Activated CD4-positive, alpha-beta T cell treated with anti-CD3 and anti-CD28 coated beads, Interleukin-2, amount 50 U/mL, for 4 hours (primary cell): ENCODE data around the gene SMOC2.
"Not testable (repeated sequence)": the region's sequence is repeated elsewhere in the genome, so short reads cannot be mapped to it uniquely, and the experiment has no call there.

Source experiments
- DNase-seq, 2 experiments: peaks; one replicate each; pipeline ENCODE4 v3.0.0-alpha.2; 2020

SMOC2 gene

DNA sequence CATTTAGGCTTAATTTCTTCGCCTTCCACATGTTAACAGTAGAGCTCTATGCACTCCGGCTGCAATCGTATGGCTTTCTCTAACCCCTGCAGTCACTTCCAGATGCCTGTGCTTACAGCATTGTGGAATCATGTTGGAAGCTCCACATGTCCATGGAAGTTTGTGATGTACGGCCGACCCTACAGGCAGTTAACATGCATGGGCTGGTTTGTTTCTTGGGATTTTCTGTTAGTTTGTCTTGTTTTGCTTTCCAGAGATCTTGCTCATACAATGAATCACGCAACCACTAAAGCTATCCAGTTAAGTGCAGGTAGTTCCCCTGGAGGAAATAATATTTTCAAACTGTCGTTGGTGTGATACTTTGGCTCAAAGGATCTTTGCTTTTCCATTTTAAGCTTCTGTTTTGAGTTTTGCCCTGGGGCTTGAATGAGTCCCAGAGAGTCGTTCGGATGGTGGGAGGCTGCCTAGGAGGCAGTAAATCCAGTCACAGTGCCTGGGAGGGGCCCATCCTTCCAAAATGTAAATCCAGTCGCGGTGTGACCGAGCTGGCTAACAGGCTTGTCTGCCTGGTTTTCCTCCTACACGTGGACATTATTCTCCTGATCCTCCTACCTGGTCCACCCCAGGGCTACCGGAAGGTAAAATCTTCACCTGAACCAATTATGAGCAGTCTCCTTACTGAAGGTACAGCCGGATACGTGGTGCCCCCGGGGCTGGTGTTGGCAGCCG lies 225.9 kb downstream of the SMOC2 start:
- no peak for DNase-seq

DNA sequence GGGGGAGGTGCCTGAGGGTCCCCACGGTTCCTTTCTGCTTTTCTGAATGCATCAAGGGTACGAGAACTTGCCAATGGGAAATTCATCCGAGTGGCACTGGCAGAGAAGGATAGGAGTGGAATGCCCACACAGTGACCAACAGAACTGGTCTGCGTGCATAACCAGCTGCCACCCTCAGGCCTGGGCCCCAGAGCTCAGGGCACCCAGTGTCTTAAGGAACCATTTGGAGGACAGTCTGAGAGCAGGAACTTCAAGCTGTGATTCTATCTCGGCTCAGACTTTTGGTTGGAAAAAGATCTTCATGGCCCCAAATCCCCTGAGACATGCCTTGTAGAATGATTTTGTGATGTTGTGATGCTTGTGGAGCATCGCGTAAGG lies 226.4 kb downstream of the SMOC2 start:
- no peak for DNase-seq

DNA sequence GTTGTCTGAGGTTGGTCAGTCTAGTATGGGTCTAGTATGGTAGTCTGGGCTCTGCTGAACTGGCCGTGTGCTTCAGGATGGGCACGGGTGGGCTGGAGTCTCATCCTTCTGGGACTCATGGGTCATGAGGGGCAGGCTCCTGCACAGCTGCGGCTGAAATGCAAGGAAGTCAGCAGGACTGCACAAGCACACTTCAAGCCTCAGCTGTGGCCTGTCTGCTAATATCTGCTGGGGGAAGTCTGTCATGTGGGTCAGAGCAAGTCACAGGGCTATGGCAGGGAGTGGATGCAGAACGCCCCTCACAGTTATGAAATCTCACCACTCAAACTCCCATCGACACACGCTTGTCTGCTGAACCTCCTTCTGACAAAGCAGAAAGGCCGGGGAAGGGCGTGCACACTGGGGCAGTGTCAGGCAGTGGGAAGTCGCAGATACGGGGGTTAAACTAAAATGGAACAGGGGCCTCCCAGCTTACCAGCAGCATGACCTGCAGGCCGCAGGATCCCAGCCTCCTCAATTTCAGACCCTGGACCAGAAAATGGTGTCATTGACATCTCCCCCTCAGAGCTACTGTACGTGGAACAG lies 229.5 kb downstream of the SMOC2 start:
- no peak for DNase-seq

DNA sequence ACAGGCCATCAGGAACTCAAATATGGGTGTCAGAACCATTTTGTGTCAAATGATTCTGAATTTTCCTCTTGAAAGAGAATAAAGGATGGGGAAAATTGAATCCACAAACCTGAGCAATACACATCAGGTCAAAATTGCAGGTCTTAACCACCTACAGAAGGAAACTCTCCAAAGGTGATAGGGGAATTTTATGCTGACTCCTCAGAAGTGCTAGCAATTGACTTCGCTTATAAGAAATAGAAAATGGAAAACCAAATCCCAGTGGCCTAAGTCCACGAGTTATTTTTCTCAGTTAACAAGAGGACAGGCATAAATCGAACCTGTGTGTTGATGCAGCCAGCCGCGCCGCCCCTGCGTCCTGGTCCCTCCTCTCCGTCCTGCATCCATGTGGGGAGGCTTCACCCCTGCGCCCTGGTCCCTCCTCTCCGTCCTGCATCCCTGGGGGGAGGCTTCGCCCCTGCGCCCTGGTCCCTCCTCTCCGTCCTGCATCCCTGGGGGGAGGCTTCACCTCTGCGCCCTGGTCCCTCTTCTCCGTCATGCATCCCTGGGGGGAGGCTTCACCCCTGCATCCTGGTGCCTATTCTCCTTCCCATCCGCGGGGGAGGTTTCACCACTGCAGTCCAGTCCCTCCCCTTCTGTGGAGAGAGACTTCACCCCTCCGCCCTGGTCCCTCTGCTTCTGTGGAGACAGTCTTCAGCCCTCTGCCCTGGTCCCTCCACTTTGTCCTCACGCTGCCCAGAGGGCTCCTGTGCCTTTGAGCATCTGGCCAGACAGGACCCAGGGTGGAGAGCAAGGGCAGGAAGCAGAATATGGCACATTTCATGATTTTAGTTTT lies 230.3 kb downstream of the SMOC2 start:
- no peak for DNase-seq

- DNase-seq = no peak
These were observed 231.0 kb downstream of the SMOC2 start for GRCh38 chr6:168671863-168672546.

DNA sequence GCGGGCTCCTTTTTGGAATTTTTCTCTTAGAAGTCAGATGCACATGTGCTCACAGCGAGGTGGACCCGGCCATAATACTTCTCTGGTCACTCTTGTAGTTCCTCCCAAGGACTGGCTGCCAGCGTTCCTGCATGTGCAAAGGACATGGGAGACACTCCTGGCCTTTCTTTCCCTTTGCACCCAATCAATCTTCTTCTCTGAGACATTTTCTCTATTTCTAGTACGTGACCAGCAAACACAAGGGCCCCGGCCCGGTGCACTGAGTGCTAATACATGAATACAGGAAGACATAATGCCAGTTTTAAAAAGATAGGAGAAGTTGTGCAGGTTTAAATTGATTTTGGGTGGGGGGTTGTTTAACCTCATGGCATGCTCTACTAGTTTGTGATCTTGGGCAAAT lies 233.6 kb downstream of the SMOC2 start:
- no peak for DNase-seq

GRCh38 chr6:168675375-168675774 lies 234.4 kb downstream of the SMOC2 start:
- DNase-seq = no peak

- DNase-seq = no peak
These were observed 235.1 kb downstream of the SMOC2 start for GRCh38 chr6:168675933-168676551.

- no peak for DNase-seq
These were observed 235.8 kb downstream of the SMOC2 start for GRCh38 chr6:168676552-168677322.

DNA sequence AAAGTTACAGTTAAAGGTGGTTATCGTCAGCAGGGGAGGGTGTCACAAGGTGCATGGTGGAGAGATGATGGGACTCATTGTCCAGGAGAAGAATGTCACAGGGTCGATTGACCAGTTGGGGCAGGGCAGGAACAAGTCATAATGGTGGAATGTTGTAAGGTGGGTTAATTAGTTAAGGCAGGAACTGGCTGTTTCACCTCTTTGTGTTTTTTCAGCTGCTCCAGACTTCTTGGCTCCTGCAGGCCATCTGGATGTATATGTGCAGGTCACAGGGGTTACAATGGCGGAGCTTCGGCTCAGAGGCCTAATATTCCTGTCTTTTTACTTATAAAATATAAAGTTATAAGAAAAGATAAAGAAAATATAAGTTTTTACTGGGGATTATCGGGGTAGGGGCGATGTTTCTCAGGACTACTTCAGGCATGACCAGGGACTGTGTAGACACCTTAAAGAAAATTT lies 236.4 kb downstream of the SMOC2 start:
- DNase-seq = not testable (repeated sequence)

DNA sequence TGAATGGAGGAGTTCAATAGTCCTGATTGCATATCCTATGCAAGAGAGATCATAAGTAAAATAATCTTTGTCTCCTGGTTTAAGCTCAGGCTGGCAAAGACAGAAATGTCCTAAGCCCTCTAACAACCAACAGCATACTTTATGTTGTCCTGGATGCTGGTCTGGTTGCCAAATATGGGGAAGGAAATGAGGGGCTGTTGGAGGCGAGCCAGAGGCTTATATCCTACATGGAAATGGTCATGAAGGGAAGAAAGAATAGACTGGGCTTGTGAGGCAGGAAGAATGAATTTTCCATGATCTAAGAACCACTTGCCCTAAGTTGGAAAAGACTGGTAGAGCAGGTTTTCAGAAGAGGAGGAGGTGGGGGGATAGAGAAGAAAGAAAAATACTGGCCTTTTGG lies 237.1 kb downstream of the SMOC2 start:
- no peak for DNase-seq

DNA sequence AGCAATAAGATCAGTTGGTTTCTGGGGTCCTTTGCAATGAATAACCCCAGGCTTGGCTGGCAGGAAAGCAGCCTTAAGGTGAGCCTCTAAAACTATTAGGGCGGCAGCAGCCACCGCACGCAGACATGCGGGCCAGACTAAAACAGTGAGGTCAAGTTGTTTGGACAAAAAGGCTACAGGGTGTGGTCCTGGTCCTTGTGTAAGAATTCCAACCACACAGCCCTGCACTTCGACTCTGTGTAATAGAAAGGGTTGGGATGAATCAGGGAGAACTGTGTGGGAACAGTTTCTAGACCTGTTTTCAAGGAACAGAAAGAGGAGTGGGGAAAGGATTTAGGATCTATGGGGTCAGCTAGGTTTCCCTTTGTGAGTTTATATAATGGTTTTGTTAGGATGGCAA lies 237.6 kb downstream of the SMOC2 start:
- no peak for DNase-seq

DNA sequence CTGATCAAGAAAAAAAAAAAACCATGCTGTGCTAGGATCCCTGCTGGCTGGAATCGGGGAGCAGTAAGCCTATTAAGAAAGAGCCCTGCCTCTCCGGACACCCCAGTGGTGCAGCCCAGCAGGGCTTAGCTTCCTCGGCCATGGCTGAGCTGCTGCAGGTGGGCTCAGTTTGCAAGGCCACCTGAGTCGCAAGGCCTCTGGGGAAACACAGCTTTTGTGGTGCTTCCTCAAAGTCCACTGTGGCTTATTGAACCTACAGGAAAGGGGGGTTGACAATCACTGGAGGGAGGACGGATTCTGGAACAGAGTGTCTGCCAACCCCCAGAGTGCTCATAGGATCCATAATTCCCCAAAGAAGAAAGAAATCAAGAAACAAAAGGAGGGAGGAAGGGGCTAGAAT lies 240.8 kb downstream of the SMOC2 start:
- no peak for DNase-seq

- no peak for DNase-seq
These were observed 242.6 kb downstream of the SMOC2 start for GRCh38 chr6:168683621-168684020.

- no peak for DNase-seq
These were observed 243.5 kb downstream of the SMOC2 start for GRCh38 chr6:168684471-168684870.

DNA sequence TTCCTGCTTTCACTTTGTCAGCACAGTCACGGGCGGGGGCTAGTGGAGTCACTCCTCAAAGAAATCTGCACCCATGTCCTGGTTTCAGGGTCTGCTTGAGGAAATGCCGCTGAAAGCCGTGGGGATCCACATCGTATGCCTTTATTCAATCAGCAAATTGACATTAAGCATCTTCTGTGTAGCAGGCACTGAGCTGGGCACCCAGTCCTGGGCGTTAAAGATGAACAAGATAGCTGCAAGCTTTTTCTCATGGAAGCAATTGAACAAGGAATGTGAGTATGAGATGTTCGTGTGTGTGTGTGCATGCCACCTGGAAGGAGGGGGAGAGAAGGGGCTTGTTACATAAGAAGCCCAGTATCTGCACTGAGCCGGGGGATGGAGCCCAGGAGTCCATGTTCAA lies 243.9 kb downstream of the SMOC2 start:
- no peak for DNase-seq

GRCh38 chr6:168686029-168686738 lies 245.2 kb downstream of the SMOC2 start:
- DNase-seq = no peak

GRCh38 chr6:168686831-168687730 lies 246.1 kb downstream of the SMOC2 start:
- DNase-seq = no peak

GRCh38 chr6:168690271-168690670 lies 249.3 kb downstream of the SMOC2 start:
- DNase-seq = no peak

- DNase-seq = no peak
These were observed 250.8 kb downstream of the SMOC2 start for GRCh38 chr6:168691774-168692173.
